Stimulated activated CD4-positive, alpha-beta T cell treated with anti-CD3 and anti-CD28 coated beads, Interleukin-15, amount 100 ng/mL, for 48 hours (primary cell): ENCODE data around the gene ZNF275.
"Not testable (repeated sequence)": the region's sequence is repeated elsewhere in the genome, so short reads cannot be mapped to it uniquely, and the experiment has no call there.

Experiments used
- DNase-seq, 2 donors: peaks; one replicate each; pipeline ENCODE4 v3.0.0-alpha.2; 2020; ENCODE audit warnings: low read depth in 2 of 2

ZNF275 gene, protein sequence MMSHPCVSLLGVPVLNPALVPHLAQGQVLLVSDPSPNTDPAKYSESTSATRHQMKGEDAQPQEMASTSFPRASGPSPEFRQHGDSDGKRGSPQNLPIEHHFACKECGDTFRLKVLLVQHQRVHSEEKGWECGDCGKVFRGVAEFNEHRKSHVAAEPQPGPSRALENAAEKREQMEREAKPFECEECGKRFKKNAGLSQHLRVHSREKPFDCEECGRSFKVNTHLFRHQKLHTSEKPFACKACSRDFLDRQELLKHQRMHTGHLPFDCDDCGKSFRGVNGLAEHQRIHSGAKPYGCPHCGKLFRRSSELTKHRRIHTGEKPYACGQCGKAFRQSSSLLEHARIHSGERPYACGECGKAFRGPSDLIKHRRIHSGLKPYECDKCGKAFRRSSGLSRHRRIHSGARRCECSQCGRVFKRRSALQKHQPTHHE

GRCh38 chrX:153333821-153334653, at the start of gene ZNF275:
TSS of gene ZNF275 (plus strand) at chrX:153334153. CDS start at chrX:153336680, 2,527 bp downstream.
- DNase-seq = peak; percentile 60 to 65

DNA sequence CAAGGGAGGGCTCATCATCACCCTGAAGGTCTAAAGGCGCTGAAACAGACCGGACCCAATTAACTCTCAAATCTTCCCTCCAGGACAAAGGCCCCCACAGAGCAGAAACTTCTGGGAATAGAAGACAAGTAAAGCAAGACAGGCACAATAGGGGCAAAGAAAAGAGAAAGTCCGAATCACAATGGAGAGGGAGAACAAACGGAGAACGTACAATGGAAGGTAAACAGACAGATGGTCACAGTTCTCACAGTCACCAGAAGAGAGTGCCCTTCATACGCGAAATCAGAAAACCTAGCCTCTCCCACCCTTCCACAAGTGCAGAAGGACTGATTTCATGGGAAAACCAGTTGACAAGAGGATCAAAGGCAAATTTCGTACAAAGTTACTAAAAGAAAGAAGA, 48.3 kb upstream of the ZNF275 start:
- DNase-seq = not testable (repeated sequence)

GRCh38 chrX:153288807-153289206, 45.1 kb upstream of the ZNF275 start:
- DNase-seq = not testable (repeated sequence)

DNA sequence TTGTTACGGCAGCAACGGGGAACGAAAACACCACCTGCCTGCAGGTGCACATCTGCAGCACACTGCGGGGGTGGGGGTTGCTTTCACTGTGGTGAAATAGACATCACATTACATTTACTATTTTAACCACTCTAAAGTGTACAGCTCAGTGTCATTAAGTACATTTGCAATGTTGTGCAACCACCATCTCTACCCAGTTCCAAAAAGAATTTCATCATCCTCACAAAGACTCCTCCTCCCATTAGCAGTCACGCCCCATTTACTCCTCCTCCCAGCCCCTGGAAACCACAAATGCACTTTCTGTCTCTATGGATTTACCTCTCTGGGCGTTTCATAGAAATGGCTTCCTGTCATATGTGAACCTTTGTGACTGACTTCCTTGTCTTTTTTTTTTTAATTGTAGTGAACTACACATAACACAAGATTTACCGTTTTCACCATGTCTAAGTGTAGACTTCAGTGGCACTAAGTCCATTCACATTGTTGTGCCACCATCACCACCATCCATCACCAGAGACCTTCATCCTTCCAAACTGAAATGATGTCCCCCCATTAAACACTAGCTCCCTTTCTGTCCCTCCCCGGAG, 40.4 kb upstream of the ZNF275 start:
- DNase-seq = not testable (repeated sequence)

- DNase-seq = no peak
Observed at GRCh38 chrX:153297376-153297775, 36.6 kb upstream of the ZNF275 start.

GRCh38 chrX:153299855-153300254, 34.1 kb upstream of the ZNF275 start:
- no peak for DNase-seq

- no peak for DNase-seq
Observed at GRCh38 chrX:153301746-153302145, 32.2 kb upstream of the ZNF275 start.

DNA sequence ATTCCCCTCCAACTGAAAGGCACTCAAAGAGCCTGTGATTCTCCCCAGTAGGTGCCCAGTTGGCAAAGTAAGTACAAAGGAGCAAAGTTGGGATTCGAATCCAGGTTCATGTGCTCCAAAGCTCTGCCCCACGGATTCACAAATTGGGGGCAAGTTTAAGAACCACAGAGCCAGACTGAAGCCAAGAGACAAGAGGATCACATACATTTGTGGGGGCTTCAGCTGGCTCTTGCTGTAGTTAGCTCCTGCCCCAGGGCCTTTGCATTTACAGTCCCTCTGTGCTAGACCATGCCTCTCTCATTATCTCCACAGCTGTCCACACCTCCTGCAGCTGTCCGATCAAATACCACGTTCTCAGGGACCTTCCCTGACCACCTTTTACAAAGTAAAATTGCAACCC, 31.2 kb upstream of the ZNF275 start:
- DNase-seq = no peak

- no peak for DNase-seq
Observed at GRCh38 chrX:153303276-153304262, 30.4 kb upstream of the ZNF275 start.

GRCh38 chrX:153304988-153305736, 28.8 kb upstream of the ZNF275 start:
- no peak for DNase-seq

DNA sequence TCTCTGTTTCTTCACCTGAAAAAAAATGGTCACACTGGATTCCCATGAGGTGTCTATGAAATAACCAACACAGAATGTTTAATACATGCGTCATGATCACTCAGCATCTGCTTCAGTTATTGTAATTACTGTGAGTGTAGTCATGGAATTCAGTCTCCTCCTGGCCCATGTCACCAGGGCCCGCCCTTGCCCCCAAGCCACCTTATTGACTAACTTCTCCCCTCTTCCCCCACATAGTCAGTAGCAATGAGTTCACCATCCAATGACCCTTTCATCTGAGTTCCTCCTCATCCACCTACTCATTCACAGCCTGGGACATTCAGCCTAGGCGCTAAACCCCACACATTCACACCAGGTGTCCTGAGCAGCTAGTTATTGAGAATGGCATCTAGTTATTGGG, 28.0 kb upstream of the ZNF275 start:
- DNase-seq = no peak

DNA sequence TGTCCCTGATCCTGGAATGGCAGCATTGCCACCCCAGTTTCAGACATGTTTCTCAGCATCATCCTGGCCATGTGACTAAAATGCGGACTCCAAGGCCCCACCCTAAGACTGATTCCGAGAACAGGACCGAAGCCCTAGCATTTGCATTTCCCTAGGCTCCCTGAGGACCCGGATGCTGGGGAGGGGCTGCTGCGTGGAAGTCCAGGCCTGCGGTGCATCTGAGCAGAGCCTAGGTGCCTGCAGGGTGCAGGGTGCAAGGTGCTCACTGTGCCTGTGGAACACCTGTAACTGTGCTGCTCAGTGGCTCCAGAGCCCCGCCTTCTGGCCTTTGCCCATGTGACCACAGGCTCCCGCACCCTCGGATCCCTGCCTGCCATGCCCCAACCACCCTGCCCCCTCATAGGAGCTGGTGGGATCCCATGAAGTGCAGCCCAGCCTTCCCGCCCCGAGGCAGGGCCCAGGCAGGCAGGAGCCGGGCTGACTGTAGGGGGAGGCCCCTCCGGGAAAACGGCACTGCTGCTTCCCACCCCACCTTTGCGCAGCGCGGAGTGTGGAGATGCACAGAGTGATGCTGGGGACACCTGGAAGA, 27.3 kb upstream of the ZNF275 start:
- DNase-seq = no peak

DNA sequence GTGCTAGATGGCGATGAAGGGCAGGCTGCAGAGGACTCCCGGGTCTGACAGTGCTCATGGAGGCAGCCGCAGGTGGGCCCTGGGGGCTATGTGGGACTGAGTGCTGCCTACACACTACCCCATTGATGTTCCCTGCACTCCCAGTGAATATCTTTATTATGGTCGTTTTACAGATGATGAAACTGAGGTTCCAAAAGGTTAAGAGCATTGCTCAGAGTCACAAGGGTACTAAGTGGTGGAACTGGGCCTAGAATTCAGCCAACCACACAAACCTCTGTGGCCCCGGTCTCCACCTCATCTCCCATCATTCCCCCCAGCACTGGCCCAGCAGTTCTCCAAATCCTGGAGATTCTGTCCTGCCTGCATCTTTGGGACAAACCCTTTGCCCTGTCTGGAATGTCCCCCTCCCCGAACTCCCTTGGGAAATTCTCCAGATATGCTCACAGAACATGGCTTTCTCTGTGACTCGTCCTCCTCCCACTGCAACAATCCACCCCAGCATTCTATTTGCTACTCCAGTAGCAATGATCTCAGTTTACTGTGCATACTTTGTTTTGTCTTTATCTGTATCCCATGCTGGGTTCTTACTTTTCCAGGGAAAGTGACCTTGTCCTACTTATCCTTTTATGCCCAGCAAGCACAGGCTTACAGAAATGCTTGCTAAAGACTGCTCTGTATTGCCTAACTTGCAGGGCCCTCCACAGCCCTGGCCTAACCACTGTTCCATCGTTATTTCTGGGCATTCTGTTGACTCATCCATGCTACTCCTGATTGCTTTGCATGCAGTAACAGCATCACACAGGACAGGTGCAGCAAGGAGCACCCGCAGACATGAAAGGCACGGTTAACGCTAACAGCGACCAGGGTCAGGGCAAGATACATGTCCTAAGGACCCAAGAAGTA, 26.4 kb upstream of the ZNF275 start:
- DNase-seq = no peak

DNA sequence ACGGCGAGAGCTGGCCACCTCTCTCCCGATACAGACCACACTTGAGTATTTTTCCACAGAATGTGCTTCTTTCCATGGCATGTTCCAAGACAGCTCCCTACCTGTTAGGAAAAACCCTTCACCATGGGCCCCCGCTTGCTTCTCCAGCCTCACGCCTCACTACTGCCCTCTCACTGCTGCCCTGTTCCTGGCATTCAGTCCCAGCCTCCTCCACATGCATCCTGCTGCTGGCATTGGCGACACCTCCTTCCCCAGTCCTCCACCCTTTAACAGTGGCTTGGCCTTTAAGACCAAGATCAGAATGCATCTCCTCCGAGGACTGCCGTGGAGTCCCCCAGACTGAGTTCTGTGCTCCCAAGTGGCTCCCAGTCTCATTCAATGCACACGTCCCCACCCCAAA, 23.1 kb upstream of the ZNF275 start:
- DNase-seq = no peak

DNA sequence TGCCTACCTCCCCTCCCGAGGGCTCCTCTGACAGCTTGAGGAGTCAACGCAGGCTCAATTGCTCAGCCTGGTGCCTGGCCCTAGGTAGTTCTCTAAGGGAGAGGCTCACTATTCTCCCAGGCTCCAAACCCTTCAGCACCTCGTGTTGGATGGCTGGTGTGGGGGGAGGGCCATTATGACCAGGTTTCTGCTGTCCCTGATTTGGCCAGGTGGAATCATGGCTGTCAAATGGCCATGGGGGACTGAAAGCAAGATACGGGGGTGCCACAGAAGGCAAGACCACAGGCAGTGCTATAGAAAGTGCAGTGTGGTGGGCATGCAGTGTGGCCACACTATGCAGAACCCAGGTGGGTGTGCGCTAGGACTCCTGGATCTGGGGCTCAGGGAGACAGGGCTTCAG, 21.9 kb upstream of the ZNF275 start:
- DNase-seq = no peak

- DNase-seq = no peak
Observed at GRCh38 chrX:153312842-153313241, 21.1 kb upstream of the ZNF275 start.

DNA sequence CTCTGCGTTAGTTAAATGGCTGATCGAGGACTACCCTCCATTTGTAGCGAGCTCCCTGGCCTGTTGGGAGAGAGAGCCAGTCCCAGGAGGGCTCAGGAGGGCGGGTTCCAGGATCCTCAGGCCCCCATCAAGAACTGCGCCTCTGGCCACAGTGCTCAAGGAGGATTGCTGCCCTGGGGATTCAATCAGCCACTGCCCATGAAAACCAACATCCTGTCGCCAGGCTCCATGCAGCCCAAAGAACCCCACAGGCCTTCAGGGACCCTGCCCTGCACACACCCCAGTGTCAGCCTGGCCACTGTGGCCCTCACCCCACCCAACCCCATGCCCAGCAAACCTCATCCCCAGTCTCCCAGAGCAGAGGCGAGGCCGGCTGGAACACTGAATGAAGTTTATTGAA, 16.6 kb upstream of the ZNF275 start:
- no peak for DNase-seq

DNA sequence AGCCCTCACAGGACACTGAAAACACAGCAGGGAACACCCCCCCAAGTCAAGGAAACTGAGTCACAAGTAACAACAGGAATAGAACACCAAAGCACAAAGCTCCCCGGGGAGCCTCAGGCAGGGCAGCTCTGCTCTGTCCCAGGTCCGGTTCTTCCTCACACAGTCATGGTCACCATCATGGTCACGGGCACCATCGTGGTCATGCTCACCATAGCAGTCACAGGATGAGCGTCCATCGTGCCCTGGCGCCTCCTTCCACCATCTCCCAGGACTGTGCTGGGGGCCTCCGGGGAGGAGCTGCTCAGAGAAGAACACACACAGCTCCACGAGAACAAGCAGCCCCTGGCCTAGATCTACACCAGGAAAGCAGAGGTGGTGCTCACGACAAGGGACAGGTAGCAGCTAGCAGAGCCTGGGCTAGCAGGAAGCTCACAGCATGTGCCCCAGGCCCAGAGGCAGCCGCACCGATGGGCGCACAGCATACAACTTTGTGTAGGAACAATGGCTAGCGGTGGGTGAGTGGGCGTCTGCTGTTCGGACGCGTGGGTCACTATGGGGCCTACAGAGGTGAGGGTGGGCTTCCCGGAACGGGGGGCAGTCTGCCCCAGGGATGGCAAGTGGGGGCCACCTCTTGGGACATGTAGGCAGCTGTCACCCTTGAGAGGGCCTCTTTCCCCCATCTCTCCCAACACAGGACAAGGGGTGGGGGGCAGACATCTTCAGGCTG, 15.8 kb upstream of the ZNF275 start:
- no peak for DNase-seq
